T-helper 1 cell treated with Interleukin-12 subunit alpha and Interleukin-12 subunit beta and Interleukin-4 antibody, amounts not matched to agents 30 ng/mL and 1 ng/mL, for 36 hours (primary cell): ENCODE data around the gene CD68. TPM values are rescaled to one million over a fixed set of nuclear protein-coding genes. Genes with fewer than 3 reads are reported as not detected.
"Not testable (repeated sequence)": the region's sequence is repeated elsewhere in the genome, so short reads cannot be mapped to it uniquely, and the experiment has no call there.

ENCODE experiments used
- intact Hi-C: fragments of 100-400 bp; cut with micrococcal nuclease; formaldehyde crosslinking; loops from one replicate; pipeline ENCODE4 v1.15.1; 2024
- total RNA-seq: library from RNA; stranded (reverse); gene quantifications from 2 replicates; pipeline ENCODE4 v1.2.3, GENCODE V29; 2022

Gene CD68
- total RNA-seq, 1 donor from 2014 or later: 8.0 TPM

DNA sequence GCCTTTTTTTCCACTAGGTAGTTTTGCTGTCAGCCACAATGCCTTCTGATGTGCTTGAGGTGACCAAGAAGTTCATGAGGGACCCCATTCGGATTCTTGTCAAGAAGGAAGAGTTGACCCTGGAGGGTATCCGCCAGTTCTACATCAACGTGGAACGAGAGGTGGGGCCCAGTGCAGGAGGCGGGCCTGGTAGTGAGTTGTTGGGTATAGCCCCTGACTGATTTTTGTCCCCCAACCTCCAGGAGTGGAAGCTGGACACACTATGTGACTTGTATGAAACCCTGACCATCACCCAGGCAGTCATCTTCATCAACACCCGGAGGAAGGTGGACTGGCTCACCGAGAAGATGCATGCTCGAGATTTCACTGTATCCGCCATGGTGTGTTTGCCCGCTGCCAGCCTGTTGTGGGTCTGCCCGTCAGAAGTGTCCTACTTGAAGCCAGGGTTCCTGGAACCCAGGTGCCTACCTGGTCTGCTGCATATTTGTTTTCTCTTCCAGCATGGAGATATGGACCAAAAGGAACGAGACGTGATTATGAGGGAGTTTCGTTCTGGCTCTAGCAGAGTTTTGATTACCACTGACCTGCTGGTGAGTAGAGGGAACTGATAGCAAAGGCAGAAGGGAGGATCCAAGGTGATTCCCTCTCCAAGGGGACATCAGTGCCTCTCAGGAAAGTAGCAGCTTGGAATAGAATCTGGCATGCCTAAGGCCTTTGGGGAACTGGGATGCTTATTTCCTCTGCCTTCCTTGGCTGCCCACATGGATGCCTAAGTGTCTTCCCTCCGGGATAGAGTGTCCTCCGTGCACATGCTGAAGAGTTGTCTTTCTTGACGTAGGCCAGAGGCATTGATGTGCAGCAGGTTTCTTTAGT lies 1.9 kb upstream of the CD68 start:
- intact Hi-C loops: loop anchor here (10.0 kb wide), 1 partner anchor 563 kb away; the partner anchor contains the start of gene RNASEK

DNA sequence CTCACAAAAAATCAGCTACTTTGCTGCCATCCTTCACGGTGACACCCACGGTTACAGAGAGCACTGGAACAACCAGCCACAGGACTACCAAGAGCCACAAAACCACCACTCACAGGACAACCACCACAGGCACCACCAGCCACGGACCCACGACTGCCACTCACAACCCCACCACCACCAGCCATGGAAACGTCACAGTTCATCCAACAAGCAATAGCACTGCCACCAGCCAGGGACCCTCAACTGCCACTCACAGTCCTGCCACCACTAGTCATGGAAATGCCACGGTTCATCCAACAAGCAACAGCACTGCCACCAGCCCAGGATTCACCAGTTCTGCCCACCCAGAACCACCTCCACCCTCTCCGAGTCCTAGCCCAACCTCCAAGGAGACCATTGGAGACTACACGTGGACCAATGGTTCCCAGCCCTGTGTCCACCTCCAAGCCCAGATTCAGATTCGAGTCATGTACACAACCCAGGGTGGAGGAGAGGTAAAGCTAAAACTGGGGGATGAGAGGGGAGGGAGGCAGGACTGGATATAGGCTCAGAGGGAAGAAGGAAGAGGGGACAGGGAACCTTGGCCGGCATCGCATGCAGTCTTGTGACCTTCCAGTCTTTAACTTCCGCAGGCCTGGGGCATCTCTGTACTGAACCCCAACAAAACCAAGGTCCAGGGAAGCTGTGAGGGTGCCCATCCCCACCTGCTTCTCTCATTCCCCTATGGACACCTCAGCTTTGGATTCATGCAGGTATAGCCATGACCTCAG lies 581 bp downstream of the CD68 start:
- intact Hi-C loops: loop anchor here (5.0 to 10.0 kb wide), 2 partner anchors 533 to 565 kb away; partner anchors contain the start of gene RNASEK

DNA sequence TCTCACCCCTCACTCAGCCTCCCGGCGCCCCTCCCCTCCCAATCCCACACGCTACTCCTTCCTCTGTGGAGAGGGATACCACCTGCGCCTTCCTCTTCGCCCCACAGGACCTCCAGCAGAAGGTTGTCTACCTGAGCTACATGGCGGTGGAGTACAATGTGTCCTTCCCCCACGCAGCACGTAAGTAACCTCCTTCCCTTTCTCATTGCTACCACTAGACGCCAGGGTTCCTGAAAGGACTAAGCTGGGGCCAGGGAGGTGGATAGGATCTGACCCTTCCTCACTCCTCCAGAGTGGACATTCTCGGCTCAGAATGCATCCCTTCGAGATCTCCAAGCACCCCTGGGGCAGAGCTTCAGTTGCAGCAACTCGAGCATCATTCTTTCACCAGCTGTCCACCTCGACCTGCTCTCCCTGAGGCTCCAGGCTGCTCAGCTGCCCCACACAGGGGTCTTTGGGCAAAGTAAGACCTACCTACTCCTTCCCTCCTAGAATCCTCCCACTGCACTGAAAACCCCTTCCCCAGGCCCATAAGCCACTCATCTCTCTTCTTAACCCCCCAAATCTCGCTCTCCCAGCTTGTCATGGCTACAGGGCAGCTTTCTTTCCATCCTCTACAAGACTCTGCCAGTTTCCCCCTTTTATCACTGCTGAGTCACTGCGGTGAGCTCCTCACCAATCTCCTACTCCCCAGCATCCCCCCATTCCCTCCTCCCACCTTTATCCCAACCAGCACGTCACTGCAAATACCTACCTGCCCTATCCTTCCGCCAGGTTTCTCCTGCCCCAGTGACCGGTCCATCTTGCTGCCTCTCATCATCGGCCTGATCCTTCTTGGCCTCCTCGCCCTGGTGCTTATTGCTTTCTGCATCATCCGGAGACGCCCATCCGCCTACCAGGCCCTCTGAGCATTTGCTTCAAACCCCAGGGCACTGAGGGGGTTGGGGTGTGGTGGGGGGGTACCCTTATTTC lies 1.5 kb downstream of the CD68 start:
- intact Hi-C loops: loop anchor here (5.0 kb wide), 1 partner anchor 534 kb away; no protein-coding TSS in a partner anchor

DNA sequence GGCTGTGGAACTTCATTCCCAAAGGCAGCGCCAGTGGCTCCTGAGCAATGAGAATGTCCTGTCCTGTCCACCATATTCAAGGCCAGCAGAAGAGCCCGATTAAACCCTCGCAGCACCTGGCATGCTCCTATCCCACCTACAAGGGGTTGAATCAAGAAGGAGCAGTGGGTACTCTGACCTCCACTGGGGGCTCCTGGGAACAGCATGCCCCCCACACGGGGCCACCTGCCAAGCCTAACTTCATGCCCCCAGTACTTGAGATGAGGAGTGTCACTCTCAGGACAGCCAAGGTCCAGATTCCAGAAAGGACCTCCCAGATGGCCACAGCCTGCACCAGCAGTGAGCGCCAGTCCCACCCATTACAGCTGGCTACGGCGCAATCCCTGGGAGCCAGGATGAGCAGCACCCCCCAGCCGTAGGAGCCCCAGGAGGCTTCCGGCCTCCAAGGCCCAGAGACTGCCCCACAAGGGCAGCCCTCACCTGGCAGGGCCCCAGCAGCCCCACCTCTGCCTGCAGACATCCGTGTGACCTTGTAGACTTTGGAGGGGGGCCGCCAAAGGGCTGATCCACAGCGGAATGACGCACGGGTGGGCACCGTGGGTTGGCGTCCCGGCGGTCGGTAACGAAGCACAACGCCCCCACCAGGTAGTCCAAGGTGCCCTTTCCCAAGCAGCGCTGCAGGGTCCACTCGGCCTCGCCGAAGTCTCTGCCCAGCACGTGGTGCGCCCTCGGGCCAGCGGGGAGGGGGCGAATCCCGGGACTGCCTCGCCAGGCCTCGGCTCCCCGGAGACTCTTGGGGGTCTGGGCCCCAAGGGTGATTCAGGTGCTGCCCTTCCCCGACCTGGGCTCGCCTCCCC lies 3.2 kb downstream of the CD68 start:
- intact Hi-C loops: loop anchor here (1.0 to 5.0 kb wide), 5 partner anchors 10 to 535 kb away; partner anchors contain the start of gene SENP3

DNA sequence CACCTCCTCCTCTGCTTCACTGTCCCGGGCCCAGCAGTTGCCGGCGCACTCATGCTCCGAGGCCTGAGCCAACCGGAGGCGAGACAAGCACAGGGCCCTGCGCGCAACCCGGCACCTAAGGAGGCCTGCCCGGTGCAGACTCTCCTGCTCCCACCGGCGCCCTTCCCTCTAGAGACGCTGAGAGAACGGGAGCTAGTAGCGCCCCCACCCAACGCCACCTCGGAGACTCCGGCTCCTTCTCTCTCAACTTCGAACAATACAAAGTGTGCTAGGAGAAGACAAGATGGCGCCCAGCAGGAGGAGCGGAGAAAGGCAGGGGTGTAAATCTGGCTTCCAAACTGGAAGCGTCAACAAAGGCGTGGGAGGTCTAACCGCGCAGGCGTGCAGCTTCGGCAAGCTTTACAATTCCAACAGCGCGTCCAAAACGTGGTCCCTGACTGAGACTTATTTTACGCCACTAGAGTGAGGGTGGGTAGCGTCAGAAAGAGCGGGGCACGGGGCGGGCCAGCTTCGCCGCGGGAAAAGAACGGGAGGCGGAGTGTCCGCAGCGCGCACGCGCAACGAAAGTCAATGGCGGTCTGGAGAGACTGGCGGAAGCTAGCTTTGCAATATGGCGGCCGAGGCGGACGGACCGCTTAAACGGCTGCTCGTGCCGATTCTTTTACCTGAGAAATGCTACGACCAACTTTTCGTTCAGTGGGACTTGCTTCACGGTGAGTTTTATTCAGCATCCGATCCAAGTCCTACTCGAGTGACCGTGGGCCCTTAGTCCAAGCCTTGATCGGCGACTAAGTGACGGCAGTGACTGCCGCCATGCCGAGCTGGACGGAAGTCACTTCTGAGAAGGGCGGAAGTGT lies 4.0 kb downstream of the CD68 start, which contains the start of gene MPDU1:
Gene MPDU1, plus strand, starts transcription at position 600 of the 857 bp plus-strand sequence. Its CDS starts 11 bp downstream, at position 611.
- intact Hi-C loops: loop anchor here (1.0 to 5.0 kb wide), 8 partner anchors 11 to 536 kb away; partner anchors contain the start of genes SAT2, SENP3, TMEM102 and TMEM256

DNA sequence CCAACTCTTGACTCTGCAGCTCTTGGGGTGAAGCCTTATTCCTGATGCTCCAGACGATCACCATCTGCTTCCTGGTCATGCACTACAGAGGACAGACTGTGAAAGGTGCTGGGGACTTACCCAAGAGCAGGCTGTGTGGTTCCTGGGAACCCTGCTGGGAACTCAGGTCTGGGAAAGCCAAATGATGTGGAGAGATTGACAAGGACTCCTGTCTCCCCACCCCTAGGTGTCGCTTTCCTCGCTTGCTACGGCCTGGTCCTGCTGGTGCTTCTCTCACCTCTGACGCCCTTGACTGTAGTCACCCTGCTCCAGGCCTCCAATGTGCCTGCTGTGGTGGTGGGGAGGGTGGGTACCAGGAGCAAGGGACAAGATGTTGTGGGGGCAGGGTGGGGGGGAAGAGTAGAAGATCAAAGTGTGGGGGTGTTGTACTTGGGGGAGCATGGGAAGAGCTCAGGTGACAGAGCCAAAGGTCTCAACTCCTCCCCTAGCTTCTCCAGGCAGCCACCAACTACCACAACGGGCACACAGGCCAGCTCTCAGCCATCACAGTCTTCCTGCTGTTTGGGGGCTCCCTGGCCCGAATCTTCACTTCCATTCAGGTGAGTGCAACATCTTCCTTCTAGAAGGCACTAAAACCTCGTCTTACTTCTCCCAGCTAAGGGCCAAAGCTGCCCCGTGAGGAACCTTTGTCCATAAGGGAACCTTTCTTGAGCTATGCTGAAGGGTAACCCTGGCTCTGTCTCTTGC lies 7.4 kb downstream of the CD68 start:
- intact Hi-C loops: no loop called here

DNA sequence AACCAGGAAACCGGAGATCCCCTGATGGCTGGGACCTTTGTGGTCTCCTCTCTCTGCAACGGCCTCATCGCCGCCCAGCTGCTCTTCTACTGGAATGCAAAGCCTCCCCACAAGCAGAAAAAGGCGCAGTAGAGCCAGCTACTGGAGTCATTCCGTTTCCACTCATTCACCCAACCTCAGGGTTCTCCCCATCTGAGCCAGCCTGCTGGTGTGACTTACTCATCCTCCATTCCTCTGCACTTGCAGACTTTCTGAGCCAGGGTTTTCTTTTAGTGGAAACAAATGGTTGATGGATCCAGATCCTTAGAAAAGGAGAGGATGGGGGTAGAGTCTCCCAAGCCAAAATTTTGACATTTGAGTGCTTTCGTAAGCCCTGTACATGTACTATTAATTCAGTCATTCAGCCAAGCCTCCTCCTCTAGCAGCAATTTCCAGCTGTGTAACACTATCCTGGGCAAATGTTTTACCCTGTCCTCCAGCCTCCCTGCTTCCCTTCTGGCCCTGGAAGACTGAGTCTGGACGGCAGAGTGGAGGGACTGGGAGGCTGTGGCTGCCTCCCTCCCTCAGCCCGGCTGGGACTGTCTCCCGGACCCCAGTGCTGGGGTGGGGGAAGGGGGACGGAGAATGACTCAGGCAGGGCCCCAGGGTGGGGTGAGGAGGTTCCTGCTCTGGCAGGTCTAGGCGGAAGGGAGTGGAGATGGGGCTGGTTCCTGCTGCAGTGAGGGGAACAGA lies 8.1 kb downstream of the CD68 start:
- intact Hi-C loops: no loop called here

DNA sequence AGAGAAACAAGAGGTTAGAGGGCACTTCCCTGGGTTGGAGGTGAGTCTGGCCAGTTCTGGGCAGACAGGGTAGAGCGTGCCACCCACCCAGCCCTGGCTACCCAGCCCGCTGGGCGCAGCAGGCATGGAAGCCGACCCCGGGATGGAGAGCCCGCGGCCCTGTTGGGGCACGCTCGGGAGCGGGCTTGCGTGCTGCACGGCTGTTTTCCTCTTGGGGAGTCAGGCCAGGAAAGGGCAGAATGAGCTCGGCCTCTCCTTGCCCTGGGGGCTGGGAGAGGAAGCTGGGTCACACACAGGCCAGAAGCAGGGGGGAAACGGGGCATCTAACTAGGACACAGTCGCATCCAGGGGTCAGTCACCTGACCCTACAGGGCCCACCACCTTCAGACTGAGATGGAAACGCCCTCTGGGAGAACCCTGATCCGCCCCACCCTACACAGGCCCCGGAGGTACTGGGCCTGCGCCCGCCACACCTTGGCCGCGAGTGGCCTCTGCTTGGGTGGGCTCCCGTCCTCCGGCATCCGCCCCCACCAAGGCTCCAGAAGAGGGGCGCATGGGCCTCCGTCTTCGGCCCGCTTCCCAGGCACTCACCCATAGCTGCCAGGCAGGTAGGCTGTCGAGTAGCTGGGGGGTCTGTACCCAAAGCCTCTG lies 9.2 kb downstream of the CD68 start:
- intact Hi-C loops: loop anchor here (1.0 kb wide), 1 partner anchor 74 kb away; no protein-coding TSS in a partner anchor

DNA sequence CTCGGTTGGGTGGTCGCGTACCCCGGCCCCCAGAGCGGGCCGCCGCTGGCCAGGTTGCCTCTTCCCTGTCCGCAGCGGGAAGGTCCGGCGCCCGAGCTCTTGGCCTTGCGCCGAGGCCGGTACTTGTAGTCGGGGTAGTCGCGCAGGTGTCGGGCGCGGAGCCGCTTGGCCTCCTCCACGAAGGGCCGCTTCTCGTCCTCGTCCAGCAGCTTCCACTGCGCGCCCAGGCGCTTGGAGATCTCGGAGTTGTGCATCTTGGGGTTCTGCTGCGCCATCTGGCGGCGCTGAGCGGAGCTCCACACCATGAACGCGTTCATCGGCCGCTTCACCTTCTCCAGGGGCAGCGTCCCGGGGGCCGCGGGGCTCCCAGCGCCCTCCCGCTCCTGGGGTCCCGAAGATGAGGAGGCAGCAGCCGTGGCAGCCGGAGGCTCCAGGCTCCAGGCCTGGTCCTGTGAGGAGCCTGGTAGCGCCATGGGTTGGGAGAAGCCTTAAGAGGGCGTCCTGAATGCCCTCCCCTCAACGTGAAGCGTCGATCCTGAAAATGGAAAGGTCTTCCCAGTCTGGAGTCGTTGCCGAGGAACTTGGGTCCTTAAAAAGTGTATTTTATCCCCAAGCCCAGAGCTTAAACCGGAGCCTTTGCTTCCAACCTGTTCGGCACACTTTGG lies 9.9 kb downstream of the CD68 start:
- intact Hi-C loops: loop anchor here (1.0 kb wide), 1 partner anchor 75 kb away; no protein-coding TSS in a partner anchor

DNA sequence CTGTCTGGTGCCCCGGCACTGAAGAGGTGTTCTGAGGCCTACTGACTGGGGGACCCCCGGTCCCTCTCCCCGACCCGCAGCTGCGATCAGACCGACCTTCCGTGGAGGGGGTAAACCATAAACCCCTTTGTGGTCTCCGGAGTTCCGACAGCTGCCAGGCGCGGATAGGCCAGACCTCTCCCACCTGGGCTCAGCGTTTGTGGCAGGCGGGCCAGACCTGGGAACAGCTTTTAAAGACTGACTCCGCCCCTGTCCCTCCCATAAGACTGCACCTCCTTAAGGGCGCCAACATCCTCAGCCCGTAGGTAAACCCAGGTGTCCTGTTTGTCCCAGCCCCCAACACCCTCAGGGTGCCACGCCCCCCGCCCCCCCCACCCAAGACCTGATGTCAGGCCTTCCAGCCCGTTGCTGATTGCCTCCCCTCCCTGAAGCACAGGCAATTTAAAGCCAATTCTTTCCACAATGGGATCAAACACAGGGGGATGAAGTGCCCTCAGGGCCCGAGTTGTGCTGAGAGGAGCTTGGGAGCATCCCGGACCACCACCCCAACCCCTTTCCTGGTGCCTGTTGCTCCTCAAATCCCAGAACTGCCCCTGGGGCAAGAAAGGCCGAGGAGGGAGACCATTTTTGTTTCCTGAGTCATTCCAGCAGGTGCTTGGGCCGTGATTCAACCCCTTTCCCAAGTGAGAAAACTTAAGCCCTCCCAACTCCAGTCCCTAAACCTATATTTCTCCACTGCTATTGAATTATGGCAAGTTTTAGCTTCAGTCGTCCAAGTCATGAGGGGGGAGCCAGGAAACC lies 10.7 kb downstream of the CD68 start, which contains the start of gene SOX15:
Gene SOX15, minus strand, starts transcription at position 204 of the 801 bp plus-strand sequence. CDS start 418 bp downstream, outside the sequence.
- intact Hi-C loops: loop anchor here (1.0 kb wide), 1 partner anchor 76 kb away; no protein-coding TSS in a partner anchor

DNA sequence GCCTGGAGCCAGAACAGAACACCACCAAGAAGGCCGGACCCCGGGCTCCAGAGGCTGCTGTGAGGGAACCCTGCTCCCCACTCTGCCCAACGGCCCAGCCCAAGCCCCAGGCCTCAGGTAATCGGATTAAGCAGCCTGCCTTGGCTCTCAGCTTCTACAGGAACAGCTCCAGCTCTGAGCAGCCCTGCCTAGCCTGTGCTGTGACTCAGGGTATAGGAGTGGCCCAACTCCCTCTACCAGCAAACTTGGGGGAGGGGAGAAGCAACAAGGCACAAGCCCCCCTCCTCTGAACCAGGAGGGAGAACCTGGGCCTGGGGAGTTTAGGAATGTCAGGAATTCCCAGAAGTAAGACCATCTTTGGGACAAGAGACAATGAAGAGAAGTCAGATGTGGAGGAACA lies 11.3 kb downstream of the CD68 start:
- intact Hi-C loops: no loop called here

DNA sequence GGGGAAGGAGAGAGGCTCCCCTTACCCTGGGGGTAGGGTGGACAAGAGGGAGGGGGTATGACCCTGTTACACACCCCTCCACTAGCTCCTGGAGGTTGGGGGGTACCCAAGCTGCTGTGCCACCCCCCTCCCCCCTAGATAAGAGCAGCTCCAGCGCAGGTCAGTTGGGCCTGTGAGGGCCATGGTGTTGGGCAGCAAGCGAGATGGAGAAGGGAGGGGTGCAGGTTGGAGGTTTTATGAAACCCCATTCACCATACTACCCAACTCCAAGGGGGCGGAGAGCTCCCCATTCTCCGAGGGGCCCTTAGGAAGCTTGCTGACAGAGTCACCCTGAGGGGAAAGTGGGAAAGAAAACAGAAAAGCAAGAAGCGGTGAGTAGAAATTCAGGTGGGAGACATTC lies 12.2 kb downstream of the CD68 start:
- intact Hi-C loops: no loop called here

DNA sequence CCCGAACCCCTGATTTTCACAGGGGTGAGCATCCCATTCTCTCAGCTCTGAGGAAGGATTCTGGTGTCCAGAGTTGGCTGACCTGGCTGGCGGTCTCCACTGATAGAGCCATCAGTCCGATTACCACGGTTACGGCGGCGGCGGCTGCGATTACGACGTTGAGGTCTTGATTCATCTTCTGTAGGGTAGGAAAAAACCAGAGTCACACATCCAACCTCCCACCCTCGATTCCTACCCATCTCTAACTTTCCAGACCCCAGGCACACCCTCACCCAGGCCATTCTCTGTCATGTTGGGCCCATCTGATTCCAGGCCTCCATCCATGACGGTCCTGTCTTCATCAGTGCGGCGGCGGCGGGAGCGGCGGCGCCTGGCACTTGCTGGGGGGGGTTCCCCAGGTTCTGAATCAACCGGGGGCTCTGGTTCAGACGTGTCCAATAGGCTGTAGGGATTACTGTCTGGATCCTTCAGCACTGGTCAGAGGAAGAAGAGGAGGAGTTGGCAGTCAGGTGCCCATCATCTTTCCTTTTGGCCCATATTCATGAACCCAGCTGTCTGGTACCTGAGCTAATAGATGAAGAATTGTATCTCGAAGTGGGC lies 13.1 kb downstream of the CD68 start:
- intact Hi-C loops: no loop called here

DNA sequence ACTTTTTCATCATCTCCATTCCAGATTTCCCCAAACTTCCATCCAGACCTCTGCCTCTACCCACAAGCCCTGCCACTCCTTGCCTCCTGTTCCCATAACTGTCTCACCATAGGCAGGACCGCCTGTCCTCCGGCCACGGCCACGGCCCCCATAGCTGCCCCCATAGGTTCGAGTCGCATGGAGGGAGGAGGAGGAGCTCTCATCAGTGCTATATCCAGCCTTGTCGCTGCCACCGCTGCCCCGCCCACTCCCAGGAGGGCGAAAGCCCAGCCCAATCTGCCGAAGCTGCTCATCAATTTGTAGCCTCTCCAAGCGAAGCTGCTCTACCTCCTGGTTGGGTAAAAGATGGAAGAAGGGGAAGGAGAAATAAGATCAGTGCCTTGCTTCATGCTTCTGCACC lies 13.9 kb downstream of the CD68 start:
- intact Hi-C loops: no loop called here

DNA sequence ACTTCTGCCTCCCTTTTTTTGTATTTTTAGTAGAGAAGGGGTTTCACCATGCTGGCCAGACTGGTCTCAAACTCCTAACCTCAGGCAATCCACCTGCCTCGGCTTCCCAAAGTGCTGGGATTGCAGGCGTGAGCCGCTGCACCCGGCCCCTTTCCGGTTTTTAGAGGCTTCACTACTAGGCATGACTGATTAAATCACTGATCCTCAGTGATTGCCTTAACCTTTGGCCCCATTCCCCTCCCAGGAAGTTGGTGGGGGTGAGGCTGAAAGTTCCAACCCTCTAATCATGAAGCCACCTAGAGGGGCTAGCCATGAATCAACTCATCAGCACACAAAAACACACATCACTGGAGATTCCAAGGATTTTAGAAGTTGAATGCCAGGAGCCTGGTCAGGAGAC lies 18.1 kb downstream of the CD68 start:
- intact Hi-C loops: not testable (repeated sequence)
